Mesenchymal stem cell (in vitro differentiated cells and primary cell): ENCODE measurements around the gene CRTC3.
A peak's percentile ranks its signal among the peaks of the same experiment; 100 is the strongest.

Experiments
- DNase-seq: peaks from one replicate; pipeline ENCODE4 v3.0.0-alpha.2; 2013
- H2AFZ ChIP-seq: one replicate; pipeline ENCODE4 v1.6.1; 2013; ENCODE audit warnings: low read depth, mild to moderate bottlenecking, control low read depth, inconsistent platforms, low read length, moderate library complexity
- H2AK5ac ChIP-seq: 2 replicates; pipeline ENCODE4 v1.6.1; 2013; ENCODE audit warnings: low read length, moderate library complexity, mild to moderate bottlenecking, inconsistent platforms; ENCODE audit not compliant: severe bottlenecking
- H2BK120ac ChIP-seq: one replicate; pipeline ENCODE4 v1.6.1; 2013; ENCODE audit warnings: low read depth, mild to moderate bottlenecking, inconsistent platforms, low read length, moderate library complexity
- H2BK12ac ChIP-seq, 2 experiments: one replicate each; pipeline ENCODE4 v1.6.1; 2013; ENCODE audit warnings: inconsistent platforms in 2 of 2, low read length in 2 of 2, mild to moderate bottlenecking in 2 of 2, moderate library complexity in 2 of 2, control low read depth in 1 of 2
- H2BK15ac ChIP-seq: one replicate; pipeline ENCODE4 v1.6.1; 2013; ENCODE audit warnings: mild to moderate bottlenecking, low read depth, inconsistent platforms; ENCODE audit not compliant: poor library complexity, severe bottlenecking
- H2BK5ac ChIP-seq: 2 replicates; pipeline ENCODE4 v1.6.1; 2013; ENCODE audit warnings: low read depth, mild to moderate bottlenecking, low read length, control low read depth, inconsistent platforms; ENCODE audit not compliant: poor library complexity, severe bottlenecking
- H3K14ac ChIP-seq, 2 experiments: one replicate each; pipeline ENCODE4 v1.6.1; 2013; ENCODE audit warnings: inconsistent platforms in 2 of 2, low read length in 2 of 2, control low read depth in 1 of 2, mild to moderate bottlenecking in 1 of 2, moderate library complexity in 1 of 2
- H3K18ac ChIP-seq, 2 experiments: one replicate each; pipeline ENCODE4 v1.6.1; 2013; ENCODE audit warnings: inconsistent platforms in 2 of 2, low read length in 2 of 2, control low read depth in 1 of 2, low read depth in 1 of 2, mild to moderate bottlenecking in 1 of 2
- H3K23ac ChIP-seq, 2 experiments: one replicate each; pipeline ENCODE4 v1.6.1; 2013; ENCODE audit warnings: inconsistent platforms in 2 of 2, low read length in 2 of 2, mild to moderate bottlenecking in 2 of 2, moderate library complexity in 2 of 2, control low read depth in 1 of 2
- H3K27ac ChIP-seq: 2 replicates; pipeline ENCODE4 v1.5.1; 2013; ENCODE audit warnings: mild to moderate bottlenecking, moderate library complexity, low read length, control low read depth, inconsistent platforms; ENCODE audit not compliant: poor library complexity, severe bottlenecking
- H3K27me3 ChIP-seq, 2 experiments: 2 replicates each; pipeline versions ENCODE4 v1.6.1 to v1.7.0; 2013; ENCODE audit warnings: low read length in 2 of 2, mild to moderate bottlenecking in 2 of 2, moderate library complexity in 2 of 2, control low read depth in 1 of 2, inconsistent platforms in 1 of 2; ENCODE audit not compliant: control insufficient read depth in 1 of 2, insufficient read depth in 1 of 2
- H3K36me3 ChIP-seq, 2 experiments: 2 replicates each; pipeline versions ENCODE4 v1.6.1 to v1.7.0; 2013; ENCODE audit warnings: low read length in 2 of 2, control low read depth in 1 of 2, inconsistent platforms in 1 of 2, low read depth in 1 of 2, mild to moderate bottlenecking in 1 of 2; ENCODE audit not compliant: insufficient read depth in 2 of 2, control insufficient read depth in 1 of 2
- H3K4ac ChIP-seq, 2 experiments: one replicate each; pipeline ENCODE4 v1.6.1; 2013; ENCODE audit warnings: inconsistent platforms in 2 of 2, low read length in 2 of 2, mild to moderate bottlenecking in 2 of 2, moderate library complexity in 2 of 2, control low read depth in 1 of 2, low read depth in 1 of 2
- H3K4me1 ChIP-seq: 2 replicates; pipeline ENCODE4 v1.6.1; 2013; ENCODE audit warnings: low read depth, low read length, control low read depth; ENCODE audit not compliant: control insufficient read depth, insufficient read depth
- H3K4me2 ChIP-seq: 2 replicates; pipeline ENCODE4 v1.6.1; 2013; ENCODE audit warnings: low read length, mild to moderate bottlenecking, inconsistent platforms; ENCODE audit not compliant: poor library complexity, severe bottlenecking
- H3K4me3 ChIP-seq, 2 experiments: 2 replicates each; pipeline versions ENCODE4 v1.5.1 to v1.7.0; 2013; ENCODE audit warnings: low read length in 2 of 2, mild to moderate bottlenecking in 2 of 2, control low read depth in 1 of 2, low read depth in 1 of 2; ENCODE audit not compliant: insufficient read depth in 1 of 2
- H3K79me1 ChIP-seq: replicated peaks from 2 replicates; pipeline ENCODE4 v1.6.1; 2013; ENCODE audit warnings: mild to moderate bottlenecking, control low read depth, low read length, inconsistent platforms; ENCODE audit not compliant: poor library complexity, severe bottlenecking
- H3K9ac ChIP-seq: 2 replicates; pipeline ENCODE4 v1.7.0; 2013; ENCODE audit warnings: mild to moderate bottlenecking, low read length, moderate library complexity
- H3K9me3 ChIP-seq: 2 replicates; pipeline ENCODE4 v1.7.0; 2013; ENCODE audit warnings: mild to moderate bottlenecking, low read length; ENCODE audit not compliant: control insufficient read depth
- H4K8ac ChIP-seq: one replicate; pipeline ENCODE4 v1.6.1; 2013; ENCODE audit warnings: inconsistent platforms, mild to moderate bottlenecking, low read length, moderate library complexity
- H4K91ac ChIP-seq: one replicate; pipeline ENCODE4 v1.6.1; 2013; ENCODE audit warnings: mild to moderate bottlenecking, low read length, inconsistent platforms
- WGBS: methylation state at CpG from one replicate; pipeline ENCODE4 v1.1.7; 2013; ENCODE audit warnings: mixed read lengths; 5-methylcytosine and 5-hydroxymethylcytosine counted together

Gene CRTC3

GRCh38 chr15:90683876-90684275 is 154.2 kb downstream of the CRTC3 start:
- no peak overlapping the region for H2AFZ ChIP-seq
- no peak overlapping the region for H2BK5ac ChIP-seq
- no peaks in the 10 kb centered on the region for H3K79me1 ChIP-seq
- H4K8ac ChIP-seq = no peak overlapping the region
- no peak overlapping the region for H2BK120ac ChIP-seq
- peaks cover 0 to 3% of the 10 kb centered on the region in 2 experiments for H3K27me3 ChIP-seq
- peaks cover 5% of the 10 kb centered on the region for H3K4me1 ChIP-seq
- 90% methylated on average over 4 of the region's 4 CpGs for WGBS
- H3K4ac ChIP-seq = no peak overlapping the region
- no peak overlapping the region for H2AK5ac ChIP-seq
- no peak for DNase-seq
- H3K23ac ChIP-seq = no peak overlapping the region
- H3K14ac ChIP-seq = no peak overlapping the region
- no peak overlapping the region for H3K4me3 ChIP-seq
- H2BK15ac ChIP-seq = no peak overlapping the region
- no peak overlapping the region for H2BK12ac ChIP-seq
- no peaks in the 10 kb centered on the region for H3K36me3 ChIP-seq
- H3K27ac ChIP-seq = no peak overlapping the region
- H4K91ac ChIP-seq = no peak overlapping the region
- H3K18ac ChIP-seq = no peak overlapping the region
- no peaks in the 10 kb centered on the region for H3K9me3 ChIP-seq
- H3K4me2 ChIP-seq = no peak overlapping the region
- no peak overlapping the region for H3K9ac ChIP-seq

GRCh38 chr15:90684281-90684680 is 154.6 kb downstream of the CRTC3 start:
- H2BK120ac ChIP-seq = no peak overlapping the region

GRCh38 chr15:90685591-90686434 is 156.1 kb downstream of the CRTC3 start:
- H4K91ac ChIP-seq = no peak overlapping the region
- 98% methylated on average over 9 of the region's 11 CpGs for WGBS
- H2BK120ac ChIP-seq = no peak overlapping the region
- no peak overlapping the region for H2AFZ ChIP-seq
- no peak overlapping the region for H3K18ac ChIP-seq
- no peak for DNase-seq
- peaks cover 4% of the 10 kb centered on the region for H3K4me1 ChIP-seq
- H3K36me3 ChIP-seq = no peaks in the 10 kb centered on the region
- H3K4me3 ChIP-seq = no peak overlapping the region
- no peak overlapping the region for H2BK5ac ChIP-seq
- no peak overlapping the region for H3K4ac ChIP-seq
- no peak overlapping the region for H3K27ac ChIP-seq
- H3K9me3 ChIP-seq = no peaks in the 10 kb centered on the region
- H3K79me1 ChIP-seq = no peaks in the 10 kb centered on the region
- no peak overlapping the region for H3K4me2 ChIP-seq
- H2AK5ac ChIP-seq = no peak overlapping the region
- H3K27me3 ChIP-seq = peaks cover 0 to 3% of the 10 kb centered on the region in 2 experiments
- no peak overlapping the region for H4K8ac ChIP-seq
- H3K9ac ChIP-seq = no peak overlapping the region
- no peak overlapping the region for H3K23ac ChIP-seq
- H3K14ac ChIP-seq = no peak overlapping the region
- no peak overlapping the region for H2BK12ac ChIP-seq
- H2BK15ac ChIP-seq = no peak overlapping the region

More at GRCh38 chr15:90684281-90684680, 154.6 kb downstream of the CRTC3 start:
- Histone ChIP-seq H3K23ac (no peak overlapping the region), H3K4me2 (no peak overlapping the region), H3K18ac (no peak overlapping the region), H3K79me1 (no peaks in the 10 kb centered on the region), H3K14ac (peak overlapping the region in 1 of 2 experiments; percentile 61), H3K9me3 (no peaks in the 10 kb centered on the region), H2AFZ (no peak overlapping the region), H2BK12ac (no peak overlapping the region), H2BK15ac (no peak overlapping the region), H3K4me1 (peaks cover 5% of the 10 kb centered on the region), H3K36me3 (no peaks in the 10 kb centered on the region), H3K4me3 (no peak overlapping the region), H3K27ac (no peak overlapping the region), H3K27me3 (peaks cover 0 to 3% of the 10 kb centered on the region in 2 experiments), H2BK5ac (no peak overlapping the region), H3K9ac (no peak overlapping the region), H4K8ac (no peak overlapping the region), H2AK5ac (no peak overlapping the region), H4K91ac (no peak overlapping the region), H3K4ac (no peak overlapping the region)
- no peak for DNase-seq
- WGBS = 100% methylated on average over 5 of the region's 5 CpGs

- Histone ChIP-seq H3K4me2 (no peak overlapping the region), H3K23ac (no peak overlapping the region), H3K4me1 (no peaks in the 10 kb centered on the region), H3K4ac (no peak overlapping the region), H2BK5ac (no peak overlapping the region), H2AFZ (no peak overlapping the region), H3K9me3 (no peaks in the 10 kb centered on the region), H4K91ac (no peak overlapping the region), H2AK5ac (no peak overlapping the region), H3K14ac (no peak overlapping the region), H2BK15ac (no peak overlapping the region), H3K27ac (no peak overlapping the region), H3K27me3 (peaks cover 0 to 3% of the 10 kb centered on the region in 2 experiments), H3K9ac (no peak overlapping the region), H4K8ac (no peak overlapping the region), H3K4me3 (no peak overlapping the region), H2BK120ac (no peak overlapping the region), H2BK12ac (no peak overlapping the region), H3K36me3 (no peaks in the 10 kb centered on the region), H3K18ac (no peak overlapping the region), H3K79me1 (no peaks in the 10 kb centered on the region)
- 81% methylated on average over 3 of the region's 3 CpGs for WGBS
- DNase-seq = no peak
These were observed 156.9 kb downstream of the CRTC3 start for GRCh38 chr15:90686435-90687218.
